ENCODE measurements around the gene TBC1D1.

The TBC1D1 gene

GRCh38 chr4:37991623-37992410 lies 100.9 kb downstream of the TBC1D1 start:
- Histone ChIP-seq H3K36me3 (ENCODE audit: insufficient read depth, low read length) (no peaks in the 10 kb centered on the region), H3K4me1 (ENCODE audit: insufficient read depth, low read length) (peaks cover 41% of the 10 kb centered on the region), H3K9ac (ENCODE audit: low read depth, low read length) (no peak overlapping the region), H3K9me3 (ENCODE audit: control insufficient read depth, insufficient read depth, low read length) (no peaks in the 10 kb centered on the region)

GRCh38 chr4:37993806-37994205 lies 102.9 kb downstream of the TBC1D1 start:
- Histone ChIP-seq H3K36me3 (ENCODE audit: insufficient read depth, low read length) (no peaks in the 10 kb centered on the region), H3K9me3 (ENCODE audit: control insufficient read depth, insufficient read depth, low read length) (no peaks in the 10 kb centered on the region), H3K4me1 (ENCODE audit: insufficient read depth, low read length) (peaks cover 30% of the 10 kb centered on the region), H3K9ac (ENCODE audit: low read depth, low read length) (no peak overlapping the region)

GRCh38 chr4:37994569-37994968 lies 103.7 kb downstream of the TBC1D1 start:
- Histone ChIP-seq H3K4me1 (ENCODE audit: insufficient read depth, low read length) (peaks cover 25% of the 10 kb centered on the region), H3K9ac (ENCODE audit: low read depth, low read length) (no peak overlapping the region), H3K36me3 (ENCODE audit: insufficient read depth, low read length) (no peaks in the 10 kb centered on the region), H3K9me3 (ENCODE audit: control insufficient read depth, insufficient read depth, low read length) (no peaks in the 10 kb centered on the region)

DNA sequence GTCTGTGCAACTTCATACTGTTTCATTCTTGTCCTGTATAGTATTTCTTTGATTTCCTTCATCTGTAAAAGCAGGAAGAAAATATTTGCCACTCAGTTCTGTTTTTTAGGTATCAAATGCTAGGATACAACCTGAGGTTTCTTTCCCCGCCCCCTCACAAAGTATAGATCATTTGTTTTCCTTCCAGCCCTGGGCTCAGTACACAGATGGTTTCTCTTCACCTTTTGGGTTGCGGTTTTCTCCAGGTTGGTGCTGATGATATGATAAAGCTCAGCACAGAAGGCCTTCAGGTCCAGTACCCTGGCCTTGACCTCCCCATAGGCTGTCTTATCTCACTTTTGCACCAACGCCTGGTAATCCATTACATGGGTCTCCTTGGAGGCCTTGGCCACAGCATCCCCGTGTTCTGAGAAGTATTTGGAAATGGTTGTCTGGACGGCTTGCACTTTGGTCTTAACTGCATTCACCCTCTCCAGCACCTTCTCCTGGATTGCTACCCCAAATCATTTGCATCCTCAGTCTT lies 104.5 kb downstream of the TBC1D1 start:
- Histone ChIP-seq H3K4me1 (ENCODE audit: insufficient read depth, low read length) (peaks cover 25% of the 10 kb centered on the region), H3K9ac (ENCODE audit: low read depth, low read length) (no peak overlapping the region), H3K36me3 (ENCODE audit: insufficient read depth, low read length) (no peaks in the 10 kb centered on the region), H3K9me3 (ENCODE audit: control insufficient read depth, insufficient read depth, low read length) (no peaks in the 10 kb centered on the region)

DNA sequence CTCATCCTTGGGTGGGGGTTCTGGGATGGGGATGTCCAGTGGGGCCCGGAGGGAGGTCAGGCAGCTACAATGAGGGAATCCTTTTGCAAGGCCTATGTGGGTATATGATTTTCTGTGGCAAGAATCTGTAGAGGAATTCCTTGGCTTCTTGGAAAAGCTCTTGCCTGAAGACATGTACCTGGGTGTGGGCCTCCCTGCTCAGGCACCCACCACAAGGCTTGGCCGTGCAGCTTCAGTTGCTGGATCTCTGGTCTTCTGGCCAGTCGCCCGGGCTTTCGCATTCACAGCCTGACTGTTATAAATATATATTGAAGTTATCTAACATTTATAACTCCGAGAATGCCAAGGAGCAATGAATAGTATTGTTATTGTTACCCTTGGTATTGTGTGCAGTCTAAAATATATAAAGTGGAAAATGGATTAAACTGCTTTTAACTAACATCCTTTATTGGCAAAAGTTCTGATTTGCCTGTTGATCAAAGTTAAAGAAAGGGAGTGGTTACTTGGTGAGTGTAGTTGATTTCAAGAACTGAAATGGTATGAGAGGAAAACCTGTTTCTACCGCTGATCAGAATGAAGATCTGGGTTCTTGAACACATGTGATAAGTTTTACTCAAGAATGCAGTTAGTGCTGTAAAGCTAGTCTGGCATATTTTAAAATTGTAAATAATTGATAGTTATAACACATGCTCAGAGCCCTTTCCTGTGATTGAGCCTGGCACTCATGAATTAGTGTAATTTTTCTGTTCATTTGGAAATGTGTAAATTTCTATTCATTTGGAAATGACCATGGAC lies 105.3 kb downstream of the TBC1D1 start:
- Histone ChIP-seq H3K36me3 (ENCODE audit: insufficient read depth, low read length) (no peaks in the 10 kb centered on the region), H3K4me1 (ENCODE audit: insufficient read depth, low read length) (peaks cover 25% of the 10 kb centered on the region), H3K9me3 (ENCODE audit: control insufficient read depth, insufficient read depth, low read length) (no peaks in the 10 kb centered on the region), H3K9ac (ENCODE audit: low read depth, low read length) (no peak overlapping the region)

- H3K9ac ChIP-seq (ENCODE audit: low read depth, low read length): no peak overlapping the region
- no peaks in the 10 kb centered on the region for H3K36me3 ChIP-seq (ENCODE audit: insufficient read depth, low read length)
- no peaks in the 10 kb centered on the region for H3K9me3 ChIP-seq (ENCODE audit: control insufficient read depth, insufficient read depth, low read length)
- peaks cover 36% of the 10 kb centered on the region for H3K4me1 ChIP-seq (ENCODE audit: insufficient read depth, low read length)
Measured at GRCh38 chr4:37998226-37998625, 107.3 kb downstream of the TBC1D1 start.

GRCh38 chr4:37999000-37999716 lies 108.3 kb downstream of the TBC1D1 start:
- Histone ChIP-seq H3K9ac (ENCODE audit: low read depth, low read length) (no peak overlapping the region), H3K9me3 (ENCODE audit: control insufficient read depth, insufficient read depth, low read length) (no peaks in the 10 kb centered on the region), H3K4me1 (ENCODE audit: insufficient read depth, low read length) (peaks cover 40% of the 10 kb centered on the region), H3K36me3 (ENCODE audit: insufficient read depth, low read length) (no peaks in the 10 kb centered on the region)

DNA sequence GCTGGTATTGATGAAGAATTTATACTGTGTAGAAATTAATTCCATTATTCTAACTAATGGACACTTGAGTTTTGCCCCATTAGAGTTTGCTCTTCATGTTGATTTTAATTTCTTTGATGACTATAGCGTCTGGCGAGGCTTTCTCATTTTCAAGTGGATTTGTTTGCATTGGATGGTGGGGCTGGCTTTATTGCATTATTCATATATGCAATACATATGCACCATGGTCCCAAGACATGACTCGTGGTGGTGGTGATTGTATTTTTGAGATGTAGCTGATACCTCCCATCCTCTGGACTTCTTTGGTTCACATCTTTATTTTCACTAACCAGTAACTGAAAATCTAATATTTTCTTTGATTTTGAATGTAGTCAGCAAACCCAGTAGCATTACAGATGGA lies 109.1 kb downstream of the TBC1D1 start:
- H3K9me3 ChIP-seq (ENCODE audit: control insufficient read depth, insufficient read depth, low read length): no peaks in the 10 kb centered on the region
- peaks cover 40% of the 10 kb centered on the region for H3K4me1 ChIP-seq (ENCODE audit: insufficient read depth, low read length)
- no peaks in the 10 kb centered on the region for H3K36me3 ChIP-seq (ENCODE audit: insufficient read depth, low read length)
- no peak overlapping the region for H3K9ac ChIP-seq (ENCODE audit: low read depth, low read length)

- Histone ChIP-seq H3K36me3 (ENCODE audit: insufficient read depth, low read length) (no peaks in the 10 kb centered on the region), H3K9ac (ENCODE audit: low read depth, low read length) (no peak overlapping the region), H3K9me3 (ENCODE audit: control insufficient read depth, insufficient read depth, low read length) (no peaks in the 10 kb centered on the region), H3K4me1 (ENCODE audit: insufficient read depth, low read length) (peaks cover 48% of the 10 kb centered on the region)
Measured at GRCh38 chr4:38001927-38002326, 111.0 kb downstream of the TBC1D1 start.

GRCh38 chr4:38002451-38003071 lies 111.7 kb downstream of the TBC1D1 start:
- H3K4me1 ChIP-seq (ENCODE audit: insufficient read depth, low read length): peaks cover 48% of the 10 kb centered on the region
- H3K9me3 ChIP-seq (ENCODE audit: control insufficient read depth, insufficient read depth, low read length): no peaks in the 10 kb centered on the region
- H3K9ac ChIP-seq (ENCODE audit: low read depth, low read length): no peak overlapping the region
- H3K36me3 ChIP-seq (ENCODE audit: insufficient read depth, low read length): no peaks in the 10 kb centered on the region

GRCh38 chr4:38003102-38003501 lies 112.2 kb downstream of the TBC1D1 start:
- peaks cover 48% of the 10 kb centered on the region for H3K4me1 ChIP-seq (ENCODE audit: insufficient read depth, low read length)
- H3K36me3 ChIP-seq (ENCODE audit: insufficient read depth, low read length): no peaks in the 10 kb centered on the region
- no peaks in the 10 kb centered on the region for H3K9me3 ChIP-seq (ENCODE audit: control insufficient read depth, insufficient read depth, low read length)
- no peak overlapping the region for H3K9ac ChIP-seq (ENCODE audit: low read depth, low read length)

- H3K9ac ChIP-seq (ENCODE audit: low read depth, low read length): no peak overlapping the region
- H3K36me3 ChIP-seq (ENCODE audit: insufficient read depth, low read length): no peaks in the 10 kb centered on the region
- no peaks in the 10 kb centered on the region for H3K9me3 ChIP-seq (ENCODE audit: control insufficient read depth, insufficient read depth, low read length)
- H3K4me1 ChIP-seq (ENCODE audit: insufficient read depth, low read length): peaks cover 52% of the 10 kb centered on the region
Measured at GRCh38 chr4:38003628-38004027, 112.7 kb downstream of the TBC1D1 start.

GRCh38 chr4:38004062-38004461 lies 113.2 kb downstream of the TBC1D1 start:
- no peaks in the 10 kb centered on the region for H3K9me3 ChIP-seq (ENCODE audit: control insufficient read depth, insufficient read depth, low read length)

GRCh38 chr4:38004887-38005286 lies 114.0 kb downstream of the TBC1D1 start:
- H3K36me3 ChIP-seq (ENCODE audit: insufficient read depth, low read length): no peaks in the 10 kb centered on the region
- H3K4me1 ChIP-seq (ENCODE audit: insufficient read depth, low read length): peaks cover 49% of the 10 kb centered on the region
- H3K9ac ChIP-seq (ENCODE audit: low read depth, low read length): no peak overlapping the region
- no peaks in the 10 kb centered on the region for H3K9me3 ChIP-seq (ENCODE audit: control insufficient read depth, insufficient read depth, low read length)

More at GRCh38 chr4:38004062-38004461, 113.2 kb downstream of the TBC1D1 start:
- Histone ChIP-seq H3K9ac (ENCODE audit: low read depth, low read length) (no peak overlapping the region), H3K36me3 (ENCODE audit: insufficient read depth, low read length) (no peaks in the 10 kb centered on the region), H3K4me1 (ENCODE audit: insufficient read depth, low read length) (peaks cover 52% of the 10 kb centered on the region)
